H1 (cell line): Measurements from ENCODE around the gene CGREF1. TPM values are rescaled to one million over a fixed set of nuclear protein-coding genes. Genes with fewer than 3 reads are reported as not detected.

Experiments
- BRCA1 ChIP-seq: IDR thresholded peaks from 2 replicates; pipeline ENCODE4 v1.6.1; 2012; ENCODE audit warnings: low read depth, low read length, improper control_type of control experiment
- EGR1 ChIP-seq: IDR thresholded peaks from 2 replicates; pipeline ENCODE4 v1.6.1; 2011; ENCODE audit warnings: low read depth, low read length, borderline replicate concordance
- EZH2 ChIP-seq: fragments of 200-600 bp; sonication (generic); IDR thresholded peaks from 2 replicates; pipeline ENCODE4 v1.7.1; 2012; ENCODE audit warnings: low read depth, mild to moderate bottlenecking, moderate library complexity, low read length, inconsistent platforms; ENCODE audit not compliant: severe bottlenecking
- HDAC6 ChIP-seq: IDR thresholded peaks from one replicate; pipeline ENCODE4 v1.7.1; 2012; ENCODE audit warnings: low read depth, mild to moderate bottlenecking, inconsistent platforms, low read length, moderate library complexity
- KDM1A ChIP-seq: fragments of 200-600, 300-600 bp; sonication (generic); IDR thresholded peaks from 2 replicates; pipeline ENCODE4 v1.7.1; 2016; ENCODE audit warnings: mild to moderate bottlenecking, low read length, borderline replicate concordance
- KDM4A ChIP-seq: IDR thresholded peaks from one replicate; pipeline ENCODE4 v1.7.1; 2012; ENCODE audit warnings: low read depth, mild to moderate bottlenecking, moderate library complexity, low read length, inconsistent platforms; ENCODE audit not compliant: severe bottlenecking
- MAFK ChIP-seq: IDR thresholded peaks from 2 replicates; pipeline ENCODE4 v1.6.1; 2012; ENCODE audit warnings: low read depth, mild to moderate bottlenecking, improper control_type of control experiment, low read length
- MAX ChIP-seq: IDR thresholded peaks from 2 replicates; pipeline ENCODE4 v1.6.1; 2012; ENCODE audit warnings: inconsistent platforms
- NANOG ChIP-seq: IDR thresholded peaks from 2 replicates; pipeline ENCODE4 v1.6.1; 2011; ENCODE audit warnings: low read length, low read depth, mild to moderate bottlenecking, inconsistent platforms; ENCODE audit not compliant: insufficient read depth, poor library complexity, severe bottlenecking
- RXRA ChIP-seq: IDR thresholded peaks from 2 replicates; pipeline ENCODE4 v1.6.1; 2011; ENCODE audit warnings: low read depth, mild to moderate bottlenecking, low read length, moderate library complexity; ENCODE audit not compliant: insufficient read depth
- SP4 ChIP-seq: IDR thresholded peaks from 2 replicates; pipeline ENCODE4 v1.6.1; 2012; ENCODE audit warnings: low read length, inconsistent platforms
- USF2 ChIP-seq: IDR thresholded peaks from 2 replicates; pipeline ENCODE4 v1.6.1; 2011; ENCODE audit warnings: low read length, improper control_type of control experiment
- polyA plus RNA-seq, 7 experiments: library from polyadenylated mRNA; depleted of rRNA in 3 of 7; stranded (reverse) in 5 of 7; unstranded in 2 of 7; fragments of >200 nt in 5 of 7; fragments of 200-250 nt in 2 of 7; gene quantifications; 1 replicate in 5 of 7; 2 replicates in 1 of 7; 4 replicates in 1 of 7; pipeline versions ENCODE4 v1.2.1 to v1.2.3, GENCODE V29; 2011 to 2013; ENCODE audit warnings: missing spikeins in 2 of 7, mixed read lengths in 2 of 7
- total RNA-seq: library from RNA; stranded (reverse); fragmentation: NEBNext Ultra II Directional; extraction: Animal tissue kit (Norgen Biotek cat#: 25700); gene quantifications from 2 replicates; pipeline ENCODE4 v1.2.1, GENCODE V29; 2021

Gene CGREF1
- total and polyA plus RNA-seq, 2 of the 8 experiments (the other 6 are each of a cell fraction or from before 2014, with no cell fraction given) = 2.5 to 3.4 TPM

GRCh38 chr2:27060323-27060722 is 58.6 kb downstream of the CGREF1 start (continued):
- no peak for TF ChIP-seq KDM1A
- TF ChIP-seq RXRA = no peak
- TF ChIP-seq MAFK = no peak
- TF ChIP-seq EGR1 = no peak
- no peak for TF ChIP-seq NANOG
- TF ChIP-seq HDAC6 = no peak
- TF ChIP-seq MAX = no peak
- no peak for TF ChIP-seq USF2
- TF ChIP-seq BRCA1 = no peak
- TF ChIP-seq SP4 = no peak
- no peak for TF ChIP-seq KDM4A
- TF ChIP-seq EZH2 = no peak
